HG03139 (cell line): Measurements from ENCODE around the gene GSTA4.
"Not testable (repeated sequence)": the region's sequence is repeated elsewhere in the genome, so short reads cannot be mapped to it uniquely, and the experiment has no call there.

Experiments used
- ATAC-seq: cut with Tn5 transposase; IDR thresholded peaks from one replicate; pipeline ENCODE4 v1.9.1; 2021; ENCODE audit not compliant: unreplicated experiment

Gene GSTA4

GRCh38 chr6:52976591-52977035 lies 18.5 kb downstream of the GSTA4 start:
- no peak for ATAC-seq

DNA sequence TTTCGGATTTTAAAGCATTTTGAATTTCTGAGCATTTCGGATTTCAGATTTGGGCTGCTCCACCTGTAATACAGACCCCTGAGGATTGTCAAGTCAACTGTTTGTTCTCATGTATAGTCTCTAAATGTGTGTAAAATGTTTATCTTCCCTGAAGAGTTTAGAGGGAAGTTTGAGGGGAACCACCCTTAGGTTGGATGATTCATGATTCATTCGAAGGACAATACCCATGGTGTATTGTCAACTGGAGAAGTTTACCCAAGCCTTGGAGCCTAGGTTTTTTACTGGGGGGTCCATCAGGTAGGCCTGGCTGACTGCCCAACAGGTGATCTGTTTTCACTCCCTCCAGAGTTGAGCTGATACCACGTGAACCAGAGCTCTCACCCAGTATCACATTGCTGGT lies 18.9 kb downstream of the GSTA4 start:
- ATAC-seq: no peak

DNA sequence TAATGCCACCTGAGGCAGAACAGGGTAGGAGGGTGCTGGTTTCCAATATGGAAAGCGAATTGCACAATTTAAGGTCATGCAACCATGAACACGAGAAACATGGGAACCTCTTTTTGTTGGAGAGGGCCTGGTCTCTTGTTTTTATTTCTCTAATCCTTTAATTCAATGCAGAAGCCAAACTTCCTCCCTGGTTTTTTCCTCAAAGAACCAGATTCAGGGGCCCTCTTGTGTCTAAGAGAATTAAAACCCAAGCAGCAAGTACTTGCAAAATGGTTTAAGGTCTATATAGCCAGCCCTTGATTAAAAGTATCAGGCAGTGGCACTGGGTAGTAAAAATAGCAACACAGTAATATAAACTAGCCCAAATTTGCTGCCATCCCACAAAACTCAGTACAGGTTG lies 19.5 kb downstream of the GSTA4 start:
- ATAC-seq: no peak

GRCh38 chr6:52972989-52973388 lies 22.1 kb downstream of the GSTA4 start:
- no peak for ATAC-seq

DNA sequence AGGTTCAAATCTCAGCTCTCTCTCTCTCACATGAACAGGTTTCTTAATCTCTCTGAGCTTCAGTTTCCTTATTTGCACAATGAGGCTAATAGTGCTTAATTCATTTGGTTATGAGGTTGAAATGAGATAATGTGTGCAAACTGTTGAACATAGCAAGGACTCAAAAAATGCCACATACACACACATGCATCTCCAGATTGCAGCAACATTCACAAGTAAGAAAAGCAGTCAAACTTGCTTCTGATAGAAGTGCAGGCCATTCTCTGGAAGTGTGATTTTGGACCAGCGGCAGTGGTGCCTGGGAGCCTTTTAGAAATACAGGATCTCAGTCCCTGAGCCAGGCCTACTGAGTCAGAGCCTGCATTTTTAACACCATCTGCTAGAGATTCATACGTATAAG lies 25.7 kb downstream of the GSTA4 start:
- no peak for ATAC-seq

DNA sequence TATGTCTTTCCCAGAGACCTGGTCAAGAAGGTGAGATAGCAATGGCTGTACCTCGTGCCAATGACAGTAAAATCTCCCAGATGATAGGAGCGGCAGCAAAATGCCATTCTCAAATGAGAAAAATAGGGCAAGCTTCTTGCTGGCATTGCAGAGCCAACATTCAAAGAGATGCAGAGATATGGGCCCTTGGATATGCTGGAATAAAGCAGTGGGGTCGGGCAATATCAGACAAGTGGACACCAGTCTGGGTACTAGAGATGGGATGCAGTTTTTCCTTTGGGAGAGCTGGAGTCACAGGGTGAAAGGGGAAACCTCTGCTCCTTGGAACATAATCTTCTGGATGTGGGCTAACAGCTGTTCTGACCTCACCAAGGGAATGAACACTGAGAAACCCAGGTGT lies 29.0 kb downstream of the GSTA4 start:
- ATAC-seq: no peak

DNA sequence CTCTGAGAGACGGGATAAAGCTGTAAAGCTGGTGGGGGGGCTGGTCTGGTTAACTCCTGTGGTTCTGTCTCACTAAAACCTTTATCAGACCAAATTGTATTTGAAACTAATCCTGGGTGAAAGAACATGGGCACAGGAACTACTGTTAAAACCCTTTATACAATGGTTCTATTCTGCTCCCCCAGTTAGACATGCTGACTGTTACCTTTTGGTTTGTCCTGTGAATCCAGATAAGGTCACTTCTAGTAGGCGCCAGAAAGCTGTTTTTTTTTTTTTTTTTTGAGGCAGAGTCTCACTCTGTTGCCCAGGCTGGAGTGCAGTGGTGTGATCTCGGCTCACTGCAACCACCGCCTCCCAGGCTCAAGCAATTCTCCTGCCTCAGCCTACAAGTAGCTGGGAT lies 29.7 kb downstream of the GSTA4 start:
- no peak for ATAC-seq

GRCh38 chr6:52964318-52964717 lies 30.8 kb downstream of the GSTA4 start:
- ATAC-seq: no peak

DNA sequence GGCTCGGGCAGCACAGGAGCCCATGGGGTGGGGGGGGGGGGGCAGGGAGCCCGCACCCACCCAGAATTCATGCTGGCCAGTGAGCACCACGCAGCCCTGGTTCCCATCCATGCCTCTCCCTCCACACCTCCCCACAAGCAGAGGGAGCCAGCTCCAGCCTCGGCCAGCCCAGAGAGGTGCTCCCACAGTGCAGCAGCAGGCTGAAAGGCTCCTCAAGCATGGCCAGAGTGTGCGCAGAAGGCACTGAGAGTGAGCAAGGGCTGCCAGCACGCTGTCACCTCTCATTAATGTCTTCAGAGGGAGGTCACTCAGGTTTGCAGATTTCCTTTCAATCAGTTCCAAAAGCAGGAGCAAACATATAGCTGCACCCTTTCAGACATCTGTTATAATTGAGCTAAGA lies 32.4 kb downstream of the GSTA4 start:
- no peak for ATAC-seq

DNA sequence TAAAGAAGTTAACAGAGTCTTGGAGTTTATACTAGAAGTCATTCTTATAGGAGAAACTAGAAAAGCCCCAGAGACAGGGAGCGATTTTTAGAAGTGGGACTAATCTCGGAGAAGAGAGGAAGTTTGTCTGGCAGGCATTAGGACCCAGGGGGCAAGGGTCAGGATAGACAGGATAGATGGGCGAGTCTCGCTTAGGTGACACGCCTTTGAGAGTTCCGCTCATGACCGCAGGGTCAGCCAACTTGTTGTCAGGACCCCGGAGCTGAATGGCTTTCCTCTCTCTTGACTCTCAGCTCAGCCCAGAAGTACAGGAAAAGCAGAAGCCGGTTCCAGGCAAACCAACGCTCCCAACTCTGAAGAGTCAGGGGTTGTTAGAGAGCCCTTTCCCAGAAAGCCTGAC lies 34.1 kb downstream of the GSTA4 start:
- not testable (repeated sequence) for ATAC-seq

- not testable (repeated sequence) for ATAC-seq
Measured at GRCh38 chr6:52960211-52960610, 34.9 kb downstream of the GSTA4 start.

- ATAC-seq: no peak
Measured at GRCh38 chr6:52958546-52959255, 36.4 kb downstream of the GSTA4 start.

DNA sequence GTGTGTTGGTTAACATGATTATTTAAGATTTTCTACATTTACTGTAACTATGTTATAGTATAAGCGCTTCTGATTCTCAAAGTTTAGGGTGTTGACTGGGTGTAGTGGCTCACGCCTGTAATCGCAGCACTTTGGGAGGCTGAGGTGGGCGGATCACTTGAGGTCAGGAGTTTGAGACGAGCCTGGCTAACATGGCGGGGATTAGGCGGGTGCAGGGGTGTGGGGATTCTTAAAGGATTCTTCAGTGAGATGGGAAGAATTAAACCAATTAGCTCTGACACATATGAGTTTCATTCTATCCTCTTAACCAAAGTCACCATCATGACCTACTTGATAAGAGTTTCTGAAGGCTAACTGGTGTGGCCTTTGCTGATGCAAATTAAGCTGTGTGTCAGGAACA lies 39.2 kb downstream of the GSTA4 start:
- no peak for ATAC-seq

DNA sequence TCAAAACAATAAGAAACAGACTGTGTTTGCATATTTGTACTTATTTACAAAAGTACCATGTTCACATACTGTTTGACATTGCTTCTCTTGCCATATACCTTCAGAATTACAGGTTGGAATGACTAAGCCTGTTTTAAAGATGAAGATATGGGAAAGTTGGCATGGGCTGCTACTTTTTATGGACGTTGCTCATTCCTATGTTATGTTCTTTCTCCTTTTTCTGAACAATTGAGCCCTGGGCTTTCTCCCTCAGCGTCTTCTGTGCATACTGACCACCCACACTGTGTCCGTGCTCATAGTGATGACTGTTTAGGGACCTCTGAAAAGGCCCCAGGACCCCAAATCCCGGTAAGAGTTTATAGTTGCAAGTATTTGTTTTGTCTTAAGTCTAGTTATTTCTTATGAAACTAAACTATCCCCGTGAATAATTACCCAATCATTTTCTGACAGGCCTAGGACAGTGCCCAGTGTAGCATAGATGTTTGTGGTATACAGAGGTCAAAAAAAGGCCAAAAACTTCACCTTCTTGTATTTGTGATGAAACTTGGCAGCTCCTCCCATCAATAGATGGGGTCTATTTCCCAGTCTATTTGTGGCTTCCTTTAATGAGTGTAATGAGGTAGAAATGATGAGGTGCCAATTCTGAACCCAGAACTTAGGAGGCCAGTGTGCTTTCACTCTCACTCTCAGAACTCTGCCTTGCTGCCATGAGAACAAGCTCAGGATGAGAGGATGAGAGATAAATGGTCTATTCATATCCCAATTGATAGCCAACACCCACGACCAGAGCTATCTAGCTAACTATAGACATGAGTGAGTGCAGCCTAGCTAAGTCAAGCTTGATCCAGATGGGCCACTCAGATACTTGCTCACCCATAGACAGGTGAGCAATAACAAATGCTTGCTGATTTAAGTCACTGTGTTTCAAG lies 40.9 kb downstream of the GSTA4 start:
- no peak for ATAC-seq

- no peak for ATAC-seq
Measured at GRCh38 chr6:52946306-52946705, 48.8 kb downstream of the GSTA4 start.

DNA sequence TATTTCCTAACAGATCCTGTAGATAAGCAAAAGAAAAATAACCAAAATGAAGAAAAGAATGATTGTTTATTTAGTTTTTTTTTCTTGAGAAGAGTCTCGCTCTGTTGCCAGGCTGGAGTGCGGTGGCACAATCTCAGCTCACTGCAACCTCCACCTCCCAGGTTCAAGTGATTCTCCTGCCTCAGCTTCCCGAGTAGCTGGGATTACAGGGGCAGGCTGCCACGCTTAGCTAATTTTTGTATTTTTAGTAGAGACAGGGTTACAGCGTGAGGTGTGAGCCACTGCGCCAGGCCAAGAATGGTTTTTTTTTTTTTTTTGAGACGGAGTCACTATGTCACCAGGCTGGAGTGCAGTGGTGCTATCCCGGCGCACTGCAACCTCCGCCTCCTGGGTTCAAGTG lies 52.3 kb downstream of the GSTA4 start:
- ATAC-seq: not testable (repeated sequence)

- no peak for ATAC-seq
Measured at GRCh38 chr6:52942221-52942620, 52.9 kb downstream of the GSTA4 start.

DNA sequence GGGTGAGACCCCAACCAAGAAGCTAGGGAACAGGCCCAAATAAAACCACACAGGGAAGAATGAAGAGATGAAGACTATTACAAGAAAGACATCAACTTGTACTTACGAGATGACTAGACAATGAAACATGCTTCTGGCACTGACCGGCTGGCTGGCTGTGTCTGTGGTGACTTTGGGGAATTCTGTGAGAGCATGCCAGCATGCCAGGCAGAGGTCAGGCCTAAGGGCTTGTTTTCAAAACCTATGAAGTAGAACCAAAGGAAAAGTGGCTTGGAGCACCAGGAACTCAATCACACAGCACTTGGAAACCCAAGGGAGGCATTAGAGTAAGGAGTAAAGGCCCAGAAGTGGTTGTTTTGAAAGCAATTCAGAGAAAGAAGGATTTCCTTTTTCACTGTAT lies 57.2 kb downstream of the GSTA4 start:
- ATAC-seq: no peak

DNA sequence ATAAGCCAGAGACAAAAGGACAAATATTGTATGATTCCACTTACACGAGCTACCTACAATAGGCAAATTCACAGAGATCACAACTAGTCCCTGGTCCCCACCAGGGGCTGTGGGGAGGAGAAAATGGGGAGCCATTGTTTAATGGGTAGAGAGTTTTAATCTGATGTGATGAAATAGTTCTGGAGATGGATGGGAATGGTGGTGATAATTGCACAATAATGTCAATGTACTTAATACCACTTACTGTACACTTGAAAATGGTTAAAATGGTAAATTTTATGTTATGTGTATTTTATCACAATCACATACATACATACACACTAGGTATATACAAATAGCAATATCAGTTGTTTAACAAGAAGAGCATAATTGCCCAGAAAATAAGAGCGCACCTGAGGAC lies 61.3 kb downstream of the GSTA4 start:
- no peak for ATAC-seq

DNA sequence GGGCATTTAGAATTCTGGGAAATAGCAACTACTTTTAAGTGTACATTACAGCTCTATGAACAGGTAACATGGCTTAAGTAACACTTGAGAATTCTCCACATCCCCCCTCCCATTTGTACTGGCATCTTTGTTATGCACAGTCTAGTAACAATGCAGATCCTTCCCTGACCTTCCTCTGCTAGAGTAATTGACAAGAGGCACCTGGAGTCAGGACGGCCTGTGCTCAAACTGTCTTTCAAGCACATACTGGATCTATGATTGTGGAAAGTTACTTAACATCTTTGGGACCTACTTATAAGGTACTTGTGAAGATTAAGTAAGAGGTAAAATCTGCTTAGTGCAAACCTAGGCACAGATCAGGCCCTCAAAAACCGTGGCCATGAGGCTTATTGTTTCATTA lies 63.7 kb downstream of the GSTA4 start:
- ATAC-seq: no peak

DNA sequence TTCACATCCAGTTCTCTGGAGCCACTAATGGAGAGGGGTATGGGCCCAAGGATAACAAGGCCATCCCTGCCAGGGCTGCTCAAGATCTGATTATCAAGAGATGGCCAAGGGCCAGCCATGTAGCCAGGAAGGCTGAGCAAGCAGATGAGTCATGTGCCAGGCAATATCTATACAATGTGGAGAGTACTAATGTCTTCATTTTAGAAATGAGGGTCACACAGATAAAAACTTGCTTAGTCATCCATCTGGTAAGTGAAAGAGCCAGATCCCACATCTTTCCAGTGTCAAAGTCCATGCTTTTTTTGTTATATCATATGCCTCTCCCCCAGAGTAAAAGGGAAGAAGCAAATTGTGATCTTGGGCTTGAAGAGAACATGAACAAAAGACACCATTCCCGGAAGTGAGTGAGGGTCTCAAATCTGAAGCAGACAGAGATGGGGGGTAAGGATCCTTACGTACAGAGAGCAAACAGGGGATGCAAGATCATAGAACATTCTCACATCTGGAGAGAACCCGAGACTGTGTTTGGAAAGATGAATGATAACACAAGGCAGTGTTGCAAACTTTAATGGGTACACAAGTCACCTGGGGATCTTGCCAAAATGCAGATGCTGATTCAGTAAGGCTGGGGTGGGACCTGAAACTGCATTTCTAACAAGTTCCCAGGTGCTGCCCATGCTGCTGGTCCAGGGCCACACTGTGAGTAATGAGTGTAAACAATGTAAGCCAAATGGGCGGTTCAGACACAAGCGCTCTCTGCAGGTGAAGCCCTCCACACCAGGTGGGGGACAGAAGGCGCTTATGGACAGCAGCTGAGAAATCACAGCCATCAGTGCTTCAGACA lies 65.5 kb downstream of the GSTA4 start:
- no peak for ATAC-seq
